Right renal cortex interstitium (tissue), 3 donors: ENCODE measurements around the gene HAND1. TPM values are rescaled to one million over a fixed set of nuclear protein-coding genes. Genes with fewer than 3 reads are reported as not detected.

ENCODE experiments used
- DNase-seq, 3 donors: peaks; one replicate each; pipeline ENCODE4 v3.0.0-alpha.2; 2013; ENCODE audit warnings: low read depth in 3 of 3, low spot score in 2 of 3
- polyA plus RNA-seq, 3 donors: library from polyadenylated mRNA; unstranded; fragments of 120-200 nt; gene quantifications; one replicate each; pipeline ENCODE4 v1.2.1, GENCODE V29; 2013; ENCODE audit not compliant: insufficient read length in 3 of 3

Gene HAND1
- polyA plus RNA-seq, 3 donors: not detected

- DNase-seq: no peak
These were observed 16.5 kb downstream of the HAND1 start for GRCh38 chr5:154461531-154461930.

DNA sequence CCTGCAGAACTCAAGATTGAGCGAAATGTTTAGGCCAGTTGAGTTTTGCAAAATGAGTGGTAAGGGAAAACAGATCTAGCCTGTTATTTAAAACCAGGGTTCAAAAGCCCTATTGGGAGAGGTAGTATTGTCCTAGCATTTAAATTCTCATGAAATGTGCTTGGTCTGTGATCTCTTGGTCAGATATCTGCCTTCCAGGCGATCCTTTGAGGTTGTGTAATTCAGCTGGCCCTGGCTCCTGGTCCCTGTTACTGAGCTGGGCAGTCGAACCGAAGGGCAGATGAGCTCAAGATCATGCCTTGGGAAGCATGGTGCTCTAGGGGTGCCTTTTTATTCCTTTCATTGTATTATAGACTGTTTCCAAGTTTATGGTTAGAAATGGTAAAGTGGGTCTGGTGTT is 17.9 kb downstream of the HAND1 start:
- DNase-seq: no peak

DNA sequence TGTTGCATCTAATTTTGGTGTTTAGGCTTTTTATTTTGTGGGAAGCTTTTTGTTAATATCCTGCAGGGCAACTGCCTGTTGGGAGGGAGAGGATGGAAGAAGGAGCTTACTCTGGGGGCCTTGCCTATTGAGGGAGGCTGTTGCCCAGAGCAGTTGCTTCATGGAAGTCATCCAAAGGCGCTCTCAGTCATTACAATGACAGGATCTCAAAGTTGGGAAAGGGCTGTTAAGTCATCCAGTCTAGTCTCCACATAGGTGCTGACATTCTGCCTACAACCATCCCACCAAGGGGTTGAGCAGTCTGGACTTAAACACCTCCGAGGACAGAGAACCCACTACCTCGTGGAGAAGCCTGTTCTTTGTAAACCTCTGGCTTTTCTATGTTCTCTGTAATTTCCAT is 19.0 kb downstream of the HAND1 start:
- DNase-seq: no peak

- DNase-seq: no peak
These were observed 21.5 kb downstream of the HAND1 start for GRCh38 chr5:154456540-154456939.

DNA sequence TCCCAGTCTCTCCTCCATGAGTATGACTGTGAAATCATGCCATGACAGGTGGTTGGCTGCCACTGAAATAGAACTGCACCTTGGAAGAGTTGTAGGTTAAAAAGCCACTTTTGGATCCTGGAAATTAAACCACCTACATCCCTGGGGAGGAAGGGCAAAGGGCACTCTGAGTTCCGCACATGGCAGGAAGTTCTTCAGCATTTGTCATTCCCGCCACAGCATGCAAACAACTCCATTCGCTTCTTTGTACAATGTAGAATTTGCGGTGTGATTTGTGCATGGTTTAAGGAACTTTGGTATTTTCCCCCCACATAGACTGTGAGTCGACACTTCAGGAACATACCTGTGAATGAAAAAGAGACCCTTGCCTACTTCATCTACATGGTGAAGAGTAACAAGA is 22.4 kb downstream of the HAND1 start:
- no peak for DNase-seq

- DNase-seq: no peak
These were observed 26.1 kb downstream of the HAND1 start for GRCh38 chr5:154451957-154452356.

DNA sequence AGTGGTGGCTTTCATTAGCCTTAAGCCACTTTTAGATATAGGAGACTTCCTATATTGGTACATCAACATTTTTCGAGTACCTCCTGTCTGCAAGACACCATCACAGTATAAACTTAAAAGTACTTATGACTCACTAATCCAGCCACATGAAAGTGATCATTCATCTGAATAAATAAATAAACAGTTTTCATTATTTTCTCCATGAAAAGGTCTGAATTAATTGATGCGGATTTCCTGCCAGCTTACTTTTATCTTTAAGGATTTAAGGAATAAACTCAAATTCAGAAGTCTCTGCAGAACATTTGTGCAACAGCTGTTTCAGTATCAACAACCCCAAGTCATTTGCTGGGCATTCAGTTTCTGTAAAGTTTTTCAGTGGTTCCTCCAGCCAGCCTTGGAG is 28.2 kb downstream of the HAND1 start:
- no peak for DNase-seq

DNA sequence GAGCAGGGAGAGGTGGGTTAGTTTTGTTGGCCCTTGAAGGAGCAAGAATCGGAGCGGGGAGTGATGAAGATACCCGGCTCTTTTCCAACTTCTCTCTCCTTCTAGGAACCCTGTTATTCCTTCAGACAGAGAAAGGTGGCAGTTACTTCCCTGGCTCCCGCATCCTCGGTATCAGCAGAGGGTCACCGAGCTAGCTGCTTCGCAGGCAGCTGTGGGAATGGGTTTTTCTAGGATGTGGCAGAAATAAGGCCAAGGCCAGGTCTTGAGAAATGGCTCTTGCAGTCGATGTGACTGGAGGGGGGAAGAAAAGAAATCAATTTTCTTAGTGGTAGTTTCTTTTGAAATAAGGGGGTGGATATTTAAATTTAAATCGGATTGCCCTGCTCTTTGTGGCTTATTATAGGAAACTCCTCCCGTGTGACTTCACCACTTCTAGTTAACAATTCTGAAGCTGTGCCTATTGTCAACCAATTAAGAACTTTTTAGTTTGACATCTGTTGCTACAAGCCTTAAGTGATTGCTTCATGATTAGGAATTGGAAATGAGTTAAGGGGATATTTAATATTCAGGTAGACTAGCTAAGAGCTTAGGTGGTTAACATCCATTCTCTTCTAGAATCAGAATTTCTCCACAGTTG is 30.8 kb downstream of the HAND1 start:
- DNase-seq: no peak

DNA sequence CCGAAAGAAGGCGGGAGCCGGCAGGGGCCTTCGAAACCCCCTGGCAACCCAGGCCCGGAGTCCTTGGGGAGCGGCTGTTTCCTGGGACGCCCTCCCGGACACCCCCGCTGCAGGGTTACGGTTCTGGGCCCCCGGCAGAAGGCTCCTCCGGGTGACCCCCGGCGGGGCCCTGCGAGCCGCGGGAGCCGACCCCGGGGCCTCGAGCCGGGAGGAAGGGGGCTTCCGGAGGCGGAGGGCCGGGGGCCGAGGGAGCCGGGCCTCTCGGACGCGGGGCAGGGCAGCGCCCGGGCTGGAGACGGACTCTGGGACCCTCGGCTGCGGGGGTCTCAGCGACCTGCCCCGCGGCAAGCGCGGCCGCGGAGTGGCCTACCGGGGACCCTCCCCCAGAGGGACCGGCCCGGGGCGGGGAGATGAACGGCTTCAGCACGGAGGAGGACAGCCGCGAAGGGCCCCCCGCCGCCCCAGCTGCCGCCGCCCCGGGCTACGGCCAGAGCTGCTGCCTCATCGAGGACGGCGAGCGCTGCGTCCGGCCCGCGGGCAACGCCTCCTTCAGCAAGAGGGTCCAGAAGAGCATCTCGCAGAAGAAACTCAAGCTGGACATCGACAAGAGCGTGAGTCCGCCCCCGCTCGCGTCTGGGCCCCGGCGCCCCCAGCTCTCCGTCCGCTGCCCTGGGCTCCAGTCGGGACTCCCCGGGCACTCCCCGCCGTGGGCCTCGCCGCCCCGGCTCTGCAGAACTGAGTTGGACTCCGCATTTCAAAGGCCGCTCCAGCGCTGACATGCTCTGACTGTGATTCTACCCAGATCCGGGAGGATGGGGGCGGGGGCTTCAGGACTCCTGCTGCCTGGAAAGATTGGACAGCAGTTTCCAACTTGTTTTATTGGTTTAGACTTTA is 31.6 kb downstream of the HAND1 start:
- DNase-seq: no peak

DNA sequence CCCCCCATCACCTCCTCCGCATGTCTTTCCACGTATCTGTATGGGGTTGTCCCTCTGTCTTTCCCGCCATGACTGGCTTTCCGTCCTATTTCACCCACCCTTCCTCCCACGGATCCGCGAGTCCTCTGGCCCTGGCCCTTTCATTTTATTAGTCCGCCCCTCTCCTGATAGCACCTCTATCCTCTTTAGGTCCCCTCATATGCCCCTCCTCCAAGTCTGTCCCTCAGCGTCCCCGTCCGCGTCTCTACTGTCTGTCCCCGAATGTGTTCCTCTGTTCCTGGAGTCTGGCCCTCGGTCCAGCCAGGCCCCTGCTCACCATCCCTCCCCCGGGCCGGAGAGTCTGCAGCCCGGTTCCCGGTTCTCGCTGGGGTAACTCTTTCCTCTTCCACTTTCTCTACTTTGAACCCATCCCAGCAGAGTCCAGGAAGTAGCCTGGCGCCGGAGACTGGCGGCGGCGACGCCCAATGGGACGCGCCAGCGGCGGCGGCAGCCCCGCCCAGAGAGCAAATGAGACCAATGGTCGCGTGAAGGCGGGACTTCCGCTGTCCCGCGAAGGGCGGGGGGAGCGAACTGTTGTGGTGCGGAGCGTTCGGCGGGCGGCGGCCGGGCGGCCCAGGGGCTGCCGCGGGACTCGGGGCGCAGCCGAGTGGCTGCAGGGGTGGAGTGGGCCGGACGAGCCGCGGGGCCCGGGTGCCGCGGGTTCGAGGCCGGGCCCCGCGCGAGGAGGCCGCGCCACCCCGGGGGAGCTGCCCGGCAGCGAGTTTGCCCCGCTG is 32.4 kb downstream of the HAND1 start, which contains the start of gene SAP30L:
Gene SAP30L (plus strand): TSS at position 576 of the 773 bp plus-strand sequence. CDS start 608 bp downstream, outside the sequence.
- peak; percentile 76 to 87 (median 85) for DNase-seq

- no peak for DNase-seq
These were observed 33.2 kb downstream of the HAND1 start for GRCh38 chr5:154444556-154445421.

DNA sequence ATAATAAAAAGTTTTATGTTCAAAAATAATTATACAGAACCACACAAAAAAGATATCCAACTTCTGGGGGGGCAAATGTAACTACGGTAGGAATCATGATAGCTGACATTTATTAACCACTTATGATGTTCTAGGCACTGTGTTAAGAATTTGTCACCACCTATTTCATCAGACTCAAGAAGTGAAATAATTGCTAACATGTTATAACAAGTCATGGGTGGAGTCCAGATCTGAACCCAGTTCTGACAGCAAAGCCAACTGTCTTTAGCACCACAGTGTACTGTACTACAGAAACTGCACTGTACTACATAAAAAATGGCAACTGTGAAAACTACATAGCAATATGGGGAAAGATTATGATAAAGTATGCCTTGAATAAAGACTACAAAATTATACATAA is 35.2 kb downstream of the HAND1 start:
- no peak for DNase-seq

- no peak for DNase-seq
These were observed 37.5 kb downstream of the HAND1 start for GRCh38 chr5:154440540-154440939.

GRCh38 chr5:154437281-154437965 is 40.6 kb downstream of the HAND1 start:
- no peak for DNase-seq

DNA sequence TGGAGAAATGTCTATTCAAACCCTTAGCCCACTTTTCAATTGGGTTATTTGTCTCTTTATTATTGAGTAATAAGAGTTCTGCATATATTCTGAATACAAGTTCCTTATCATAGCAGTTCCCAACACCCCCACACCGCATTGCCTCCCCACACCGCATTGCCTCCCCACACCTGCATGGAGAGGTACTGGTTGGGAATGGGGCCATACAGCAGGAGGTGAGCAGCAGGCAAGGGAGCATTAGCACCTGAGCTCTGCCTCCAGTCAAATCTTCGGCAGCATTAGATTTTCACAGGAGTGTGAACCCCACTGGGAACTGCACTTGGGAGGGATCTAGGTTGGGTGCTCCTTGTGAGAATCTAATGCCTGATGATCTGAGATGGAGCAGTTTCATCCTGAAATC is 42.8 kb downstream of the HAND1 start:
- no peak for DNase-seq

- no peak for DNase-seq
These were observed 46.9 kb downstream of the HAND1 start for GRCh38 chr5:154430961-154431630.

DNA sequence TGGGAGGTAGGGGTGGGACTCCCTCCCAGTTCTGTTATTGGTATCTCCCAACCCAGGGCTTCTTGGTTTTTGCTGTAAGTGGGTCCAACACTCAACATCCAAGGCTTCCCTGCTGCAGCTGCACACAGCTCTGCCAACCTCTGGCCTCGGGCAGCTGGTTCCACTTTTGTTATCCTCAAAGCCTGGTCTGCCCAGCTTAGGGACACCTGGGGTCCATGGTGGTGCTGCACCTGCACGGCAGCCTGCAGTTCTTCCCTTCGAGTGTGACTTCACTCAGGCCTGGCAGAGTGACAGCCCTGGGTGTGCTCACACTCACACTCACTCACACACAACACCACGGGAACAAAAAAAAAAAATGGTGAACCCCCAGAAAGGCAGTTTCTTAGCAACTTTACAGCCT is 47.6 kb downstream of the HAND1 start:
- DNase-seq: no peak

DNA sequence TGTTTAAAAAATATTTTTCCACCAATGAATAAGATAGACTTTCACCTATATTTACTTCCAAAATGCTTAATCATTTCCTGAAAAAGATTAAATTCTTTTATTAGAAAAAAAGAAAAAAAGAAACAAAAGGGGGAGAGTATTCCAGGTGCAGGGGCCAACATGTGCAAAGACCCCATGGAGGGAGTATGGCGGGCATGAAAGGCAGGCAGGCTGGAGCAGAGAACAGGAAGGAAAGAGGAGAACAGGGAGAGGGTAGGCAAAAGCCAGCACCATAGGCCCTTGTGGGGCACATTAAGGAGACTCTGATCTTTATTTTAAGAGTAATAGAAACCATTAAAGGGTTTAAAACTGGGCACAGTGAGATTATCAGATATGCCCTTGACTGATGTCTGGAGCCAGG is 48.7 kb downstream of the HAND1 start:
- no peak for DNase-seq

DNA sequence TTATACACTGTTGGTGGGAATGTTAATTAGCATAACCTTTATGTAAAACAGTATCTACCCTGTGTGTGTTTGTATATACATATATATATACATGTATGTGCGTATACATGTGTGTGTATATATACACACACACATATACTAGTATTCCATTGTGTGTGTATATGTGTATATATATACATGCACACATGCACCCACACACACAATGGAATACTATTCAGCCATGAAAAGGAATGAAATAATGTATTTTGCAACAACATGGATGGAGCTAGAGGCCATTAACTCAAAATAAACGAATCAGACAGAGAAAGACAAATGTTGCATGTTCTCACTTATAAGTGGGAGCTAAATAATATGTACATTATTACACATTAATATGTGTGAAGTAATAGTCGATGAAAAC is 49.8 kb downstream of the HAND1 start:
- no peak for DNase-seq
